Placental pericyte (primary cell): ENCODE results near the gene CIB2. TPM values are rescaled to one million over a fixed set of nuclear protein-coding genes. Genes with fewer than 3 reads are reported as not detected.

Experiments used
- small RNA-seq: library from RNA; depleted of rRNA; stranded (forward); fragments of <200 nt; gene quantifications from one replicate; pipeline ENCODE3, GENCODE V24; 2012; ENCODE audit warnings: low replicate concordance
- total RNA-seq: library from RNA; depleted of rRNA; stranded (reverse); fragments of >200 nt; gene quantifications from 2 replicates; pipeline ENCODE4 v1.2.3, GENCODE V29; 2012

Gene CIB2
- total RNA-seq, result 2.4 and 3.0 TPM in 2 replicates

DNA sequence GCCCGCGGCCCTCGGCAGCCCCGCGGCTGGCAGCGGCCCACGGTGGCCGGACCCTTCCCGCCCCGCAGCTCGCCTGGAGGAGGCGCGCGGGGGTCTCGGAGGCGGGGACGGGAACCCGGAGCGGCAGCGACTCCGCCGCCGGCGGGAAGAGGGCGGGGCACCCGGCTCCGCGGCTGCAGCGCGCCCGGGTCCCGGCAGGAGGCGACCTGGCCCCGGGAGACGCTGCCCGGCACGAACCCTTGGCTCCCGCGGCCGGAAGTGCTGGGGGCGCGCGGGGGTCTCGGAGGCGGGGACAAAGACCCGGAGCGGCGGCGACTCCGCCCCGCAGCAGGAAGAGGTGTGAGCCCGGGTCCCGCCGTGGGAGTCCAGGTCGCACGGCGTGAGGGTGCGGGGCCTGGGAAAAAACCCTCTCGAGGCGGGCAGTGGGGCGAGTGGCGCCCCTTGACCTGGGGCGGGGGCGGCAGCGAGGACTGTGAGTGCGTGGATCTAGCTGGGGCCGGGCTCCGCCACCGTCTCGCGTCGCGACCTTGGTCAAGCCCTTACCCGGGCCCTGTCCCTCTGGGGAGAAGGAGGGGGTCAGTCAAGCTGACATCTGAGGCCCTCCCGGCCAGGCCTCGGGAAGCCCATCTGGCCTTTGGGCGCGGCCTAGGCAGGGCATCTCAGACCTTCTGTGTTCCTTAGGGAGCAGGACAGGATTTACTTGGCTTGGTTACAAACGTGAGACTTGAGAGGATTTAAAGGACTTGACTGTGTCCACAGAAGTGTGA is at the start of gene CIB2:
TSS of gene CIB2 (minus strand) at position 151 of the 767 bp plus-strand sequence. CDS start 230 bp downstream, outside the sequence.

DNA sequence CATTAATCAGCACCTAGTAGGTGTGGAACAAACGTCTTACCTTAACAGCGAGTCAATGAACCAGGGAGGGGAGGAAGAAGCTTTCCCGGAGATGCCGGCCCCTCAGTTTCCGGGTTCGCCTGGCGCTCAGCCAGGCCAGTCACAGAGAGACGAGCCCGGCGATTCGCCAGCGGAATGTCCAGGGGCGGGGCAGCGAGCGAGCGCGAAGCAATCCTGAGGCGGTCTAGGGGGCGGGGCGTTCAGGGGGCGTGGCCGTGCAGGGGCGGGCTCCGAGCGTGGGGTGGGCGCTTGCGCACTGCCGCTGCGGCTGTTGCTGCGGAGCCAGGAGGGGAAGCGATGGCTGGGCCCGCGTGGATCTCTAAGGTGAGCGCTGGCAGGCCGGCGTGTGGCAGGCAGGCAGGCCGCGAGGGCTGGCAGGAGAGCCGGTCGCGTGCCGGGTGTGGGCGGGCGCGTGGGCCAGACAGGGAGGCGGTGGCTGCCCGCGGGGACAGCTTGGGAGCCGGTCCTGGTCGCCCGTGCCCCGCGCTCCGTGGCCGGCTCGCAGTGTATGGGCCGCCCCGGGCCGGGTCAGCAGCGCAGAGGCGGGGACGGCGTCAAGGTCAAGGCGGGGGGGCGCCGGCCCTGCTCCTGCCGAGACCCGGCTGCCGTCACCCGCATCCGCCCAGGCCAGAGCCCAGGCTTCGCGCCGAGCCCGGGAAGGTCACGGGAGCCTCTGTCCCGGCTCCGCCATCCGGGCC is 18.0 kb upstream of the CIB2 start, which contains the start of gene IDH3A:
TSS of gene IDH3A (plus strand) at position 295 of the 737 bp plus-strand sequence. CDS start at position 337, 42 bp downstream.

DNA sequence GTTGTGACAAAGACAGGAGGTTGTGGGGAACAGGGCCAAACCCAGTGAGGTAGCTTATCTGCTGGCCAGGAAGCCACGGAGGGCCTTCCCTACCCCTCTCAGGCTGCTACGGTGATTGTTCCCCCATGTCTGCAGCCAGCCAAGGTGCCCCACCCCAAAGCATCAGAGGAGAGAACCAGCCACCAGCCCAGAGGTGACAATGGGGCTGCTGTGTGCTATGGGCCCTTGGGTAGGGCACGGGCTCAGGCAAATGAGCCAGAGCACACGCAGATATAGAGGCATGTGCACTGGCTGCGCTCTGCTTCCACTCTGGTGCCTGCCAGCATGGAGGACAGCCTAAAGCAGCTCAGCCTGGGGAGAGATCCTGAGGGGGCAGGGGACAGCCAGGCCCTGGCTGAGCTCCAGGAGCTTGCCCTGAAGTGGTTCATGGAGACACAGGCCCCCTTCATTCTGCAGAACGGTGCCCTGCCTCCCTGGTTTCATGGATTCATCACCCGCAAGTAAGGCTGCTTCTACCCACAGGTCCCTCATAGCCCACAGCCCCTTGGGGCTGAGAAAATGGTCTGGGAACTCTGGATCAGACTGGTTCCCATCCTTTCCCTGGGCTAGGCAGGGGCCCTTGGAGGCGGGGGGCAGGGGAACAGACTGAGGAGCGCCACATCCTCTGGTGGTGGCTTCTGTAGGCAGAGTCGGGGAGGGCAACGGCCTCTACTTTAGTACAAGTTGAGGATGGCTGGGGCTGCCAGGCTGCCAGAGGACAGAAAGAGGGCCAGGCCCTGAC is 38.8 kb downstream of the CIB2 start, which contains the start of gene SH2D7:
TSS of gene SH2D7 (plus strand) at position 301 of the 781 bp plus-strand sequence. CDS start at position 325, 24 bp downstream.

DNA sequence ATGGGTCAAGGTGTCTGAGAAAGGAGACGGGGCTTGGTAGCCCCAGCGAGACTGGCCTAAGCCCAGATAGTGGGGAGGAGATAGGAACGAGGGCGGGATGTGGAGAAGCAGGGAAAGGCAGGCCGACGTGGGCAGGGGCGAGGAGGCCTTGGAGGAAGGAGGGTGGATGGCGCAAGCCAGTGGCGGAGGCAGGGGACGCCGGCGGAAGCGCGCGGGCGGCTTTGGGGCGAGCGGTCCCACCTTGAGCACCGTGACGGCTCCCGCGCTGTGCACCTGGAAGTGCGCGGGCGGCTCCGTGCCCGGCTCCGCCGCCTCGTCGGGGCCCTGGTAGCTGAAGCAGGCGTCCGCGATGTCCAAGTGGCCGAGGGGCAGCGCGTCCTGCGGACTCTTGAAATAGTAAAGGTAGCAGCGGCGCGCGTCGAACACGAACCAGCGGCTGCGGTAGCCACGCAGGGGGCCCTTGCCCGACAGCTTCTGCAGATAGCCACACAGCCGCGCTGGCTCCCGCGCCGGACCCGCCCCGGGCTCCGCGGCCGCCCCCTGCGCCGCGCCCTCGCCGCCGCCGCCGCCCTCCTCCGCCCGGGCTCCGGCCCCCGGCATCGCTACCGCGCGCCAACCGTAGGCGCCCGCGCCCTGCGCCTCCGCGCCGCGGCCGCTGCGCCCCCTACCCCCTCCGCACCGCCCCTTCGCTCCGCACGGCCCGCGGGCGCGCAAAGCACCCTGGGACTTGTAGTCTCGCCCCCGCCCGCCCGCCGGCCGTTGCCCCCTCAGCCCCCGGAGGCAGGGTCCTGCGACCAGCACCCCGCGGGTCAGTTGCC is 54.0 kb downstream of the CIB2 start, which contains the start of gene TBC1D2B:
TSS of gene TBC1D2B (minus strand) at position 659 of the 818 bp plus-strand sequence. CDS start at position 600, 59 bp downstream.

Small RNA genes within 50 kb of the gene (small RNA-seq; reads per million reads assigned to genes)
- gene RF00092, result not detected

Other genes starting within 250 kb of the CIB2 start
- gene TBC1D2B, start 53.7 kb downstream of the CIB2 start, total RNA-seq, result 22.3 and 45.0 TPM in 2 replicates
- not detected in 2 replicates for gene SH2D7, start 38.9 kb downstream of the CIB2 start, total RNA-seq
- gene IDH3A, start 17.9 kb upstream of the CIB2 start, total RNA-seq, result 56.5 and 60.4 TPM in 2 replicates
- not detected in 2 replicates for gene ACSBG1, start 103.1 kb upstream of the CIB2 start, total RNA-seq
- gene DNAJA4, start 133.1 kb upstream of the CIB2 start, total RNA-seq, result 1.8 and 1.9 TPM in 2 replicates
- 67.8 and 67.9 TPM in 2 replicates for gene SKIC8, start 168.2 kb upstream of the CIB2 start, total RNA-seq
- not detected in 2 replicates for gene CRABP1, start 208.9 kb upstream of the CIB2 start, total RNA-seq